Amniotic epithelial cell (primary cell): ENCODE measurements around the gene SPTB.

Source experiments
- DNase-seq: peaks from one replicate; pipeline ENCODE4 v3.0.0-alpha.2; 2010; ENCODE audit warnings: low read depth

Gene SPTB

DNA sequence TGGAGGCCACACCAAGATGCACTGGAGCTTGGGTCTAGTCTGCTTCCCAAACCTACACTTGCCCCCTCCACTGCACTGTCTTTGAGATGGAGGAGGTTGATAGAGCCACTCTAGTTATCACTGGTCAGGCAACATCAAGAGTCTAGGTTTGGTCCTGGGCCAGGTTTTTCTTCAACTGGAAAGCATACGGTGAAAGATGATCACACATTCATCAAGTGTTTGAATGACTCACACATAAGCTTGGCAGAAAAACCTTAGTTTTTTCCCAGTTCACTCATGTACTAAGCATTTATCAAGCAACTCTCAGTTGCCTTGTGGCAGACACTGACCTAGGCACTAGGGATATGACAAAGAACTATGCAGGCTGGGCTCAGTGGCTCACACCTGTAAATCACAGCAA lies 91.0 kb downstream of the SPTB start:
- peak; percentile 96 for DNase-seq

DNA sequence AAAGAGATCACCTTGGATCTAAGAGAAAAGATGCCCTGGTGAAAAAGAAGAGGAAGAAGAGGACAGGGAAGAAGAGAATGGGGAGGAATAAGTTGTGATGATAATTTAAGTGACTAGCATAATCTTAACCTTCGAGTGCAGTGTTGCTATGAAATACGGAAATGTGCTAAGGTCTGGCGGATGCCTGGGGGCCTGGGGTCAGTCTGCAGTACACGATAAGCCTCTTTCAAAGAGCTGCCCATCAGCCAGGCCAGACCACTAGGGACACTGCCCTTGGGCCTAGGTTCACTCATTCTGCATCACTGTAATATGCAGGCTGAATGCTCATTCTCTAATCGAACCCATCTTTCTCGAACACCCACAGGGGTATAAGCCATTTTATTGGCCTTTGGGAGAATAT lies 92.1 kb downstream of the SPTB start:
- DNase-seq: no peak

DNA sequence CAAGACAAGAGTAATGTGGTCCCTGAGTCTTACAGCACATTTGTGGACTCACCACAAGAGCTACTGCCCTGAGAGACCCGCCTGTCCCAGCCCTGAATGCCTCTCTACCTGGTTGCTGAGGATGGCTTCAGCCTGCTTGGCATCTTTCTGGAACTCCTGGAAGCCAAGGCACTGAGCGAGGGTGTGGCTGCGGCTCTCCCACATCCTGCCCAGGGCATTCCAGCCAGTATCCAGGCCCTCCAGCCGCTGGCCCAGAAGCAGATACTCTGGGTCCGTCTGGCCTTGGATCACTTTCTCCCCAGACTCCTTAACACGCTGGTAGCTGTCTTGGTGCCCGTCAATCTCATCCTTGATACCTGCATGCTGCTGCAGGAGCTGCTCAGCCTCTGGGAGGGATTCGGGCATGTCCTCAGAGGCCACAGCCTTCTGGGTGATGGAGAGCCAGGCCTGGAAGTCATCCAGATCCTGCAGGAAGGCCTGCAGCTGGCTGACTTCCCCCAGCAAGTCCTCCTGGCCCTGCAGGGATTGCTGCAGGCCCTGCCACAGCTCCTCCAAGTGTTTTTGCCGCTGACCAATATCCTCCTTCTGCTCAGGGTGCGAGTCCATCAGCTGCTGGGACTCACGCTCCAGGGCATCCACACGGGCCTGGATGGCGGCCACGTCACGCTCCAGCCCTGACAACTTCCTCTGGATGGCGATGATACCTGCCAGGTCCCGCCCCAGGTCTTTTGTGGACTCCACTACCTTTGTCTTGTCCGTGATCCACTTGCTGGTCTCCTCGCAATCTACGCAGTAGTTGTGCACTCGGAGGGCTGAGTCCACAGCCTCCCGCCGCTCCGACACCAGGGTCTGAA lies 93.2 kb downstream of the SPTB start:
- DNase-seq: no peak

DNA sequence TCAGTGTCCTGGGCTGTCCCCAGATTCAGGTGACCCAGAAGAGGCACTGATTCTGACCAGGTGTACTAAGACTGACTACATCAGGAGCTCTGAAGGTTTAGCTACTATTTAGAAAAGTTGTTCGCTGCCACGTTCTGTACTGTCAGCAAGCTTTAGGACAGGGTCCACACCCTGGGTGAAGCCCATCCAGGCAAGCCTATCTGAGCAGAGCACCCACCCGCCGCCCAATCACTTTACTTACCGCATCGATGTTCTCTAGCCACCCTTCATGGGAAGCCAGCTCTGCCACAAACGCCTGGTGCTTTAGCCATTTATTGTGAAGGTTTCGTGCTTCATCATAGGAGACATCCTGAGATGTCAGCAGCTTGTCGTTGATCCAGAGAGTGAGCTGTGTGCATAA lies 95.7 kb downstream of the SPTB start:
- no peak for DNase-seq

DNA sequence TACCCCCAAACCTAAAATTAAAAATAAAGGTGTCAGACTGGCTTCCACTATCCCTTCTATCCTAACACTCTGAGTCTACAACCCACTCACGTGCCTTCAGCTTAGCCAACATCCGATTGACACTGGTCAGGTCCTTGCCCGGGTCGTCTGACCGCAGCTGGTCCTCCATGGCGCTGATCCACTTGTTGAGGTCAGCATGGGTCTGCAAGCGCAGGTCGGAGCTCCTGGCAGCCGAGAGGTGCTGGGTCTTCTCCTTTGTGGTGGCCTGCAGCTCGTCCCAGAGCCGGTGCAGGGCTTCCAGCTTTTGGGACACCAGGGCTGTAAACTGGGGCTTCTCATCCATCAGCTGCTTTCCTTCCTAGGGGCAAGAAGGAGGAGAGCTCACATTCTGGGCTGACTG lies 97.5 kb downstream of the SPTB start:
- no peak for DNase-seq

DNA sequence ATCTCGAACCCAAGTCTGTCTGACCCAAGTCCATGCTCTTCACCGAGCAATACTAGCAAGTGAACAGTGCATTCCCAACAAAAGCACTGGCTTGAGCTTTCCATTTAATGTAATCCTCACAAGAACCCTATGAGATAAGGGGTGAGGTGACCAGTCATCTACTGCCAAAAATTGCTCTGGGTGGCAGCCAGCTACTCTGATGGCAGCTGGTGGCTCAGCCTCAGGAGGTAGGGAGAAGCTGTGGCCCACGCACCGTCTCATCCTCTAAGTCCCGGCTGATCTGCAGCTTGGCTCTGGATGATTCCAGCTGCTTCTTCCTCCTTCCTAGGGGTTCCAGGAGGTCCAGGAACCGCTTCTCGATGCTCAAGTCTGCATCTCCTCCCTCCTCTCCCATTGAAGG lies 100.2 kb downstream of the SPTB start:
- no peak for DNase-seq

DNA sequence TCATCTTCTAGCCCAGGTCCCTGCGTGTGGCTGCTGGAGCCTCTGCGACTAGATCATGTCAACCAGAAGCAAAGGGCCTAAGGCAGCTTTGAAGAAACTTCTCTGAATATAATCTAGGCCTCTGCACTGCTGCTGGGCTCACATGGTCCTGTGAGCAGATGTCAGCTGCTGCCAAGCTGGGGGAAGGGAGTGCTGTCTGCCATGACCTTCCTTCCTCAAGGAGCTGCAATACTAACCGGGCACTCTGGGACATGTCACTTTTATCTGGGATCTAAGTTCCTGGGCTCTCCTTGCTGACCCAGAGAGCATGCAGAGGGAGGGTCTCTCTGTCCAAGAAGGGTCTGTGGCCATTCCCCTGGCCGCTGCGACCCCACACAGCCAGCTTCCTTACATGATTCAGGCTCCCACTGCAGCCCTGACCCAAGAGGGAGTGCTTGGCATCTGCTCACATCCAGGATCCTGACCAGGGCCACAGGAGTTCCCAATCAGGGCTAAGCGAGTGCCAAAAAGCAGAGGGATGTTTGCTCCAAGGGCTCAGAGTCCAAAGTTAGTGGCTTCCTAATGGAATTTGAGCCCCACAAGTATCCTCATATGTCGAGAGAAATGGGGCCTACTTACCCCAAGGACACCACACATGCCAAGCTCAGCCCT lies 101.5 kb downstream of the SPTB start:
- no peak for DNase-seq

DNA sequence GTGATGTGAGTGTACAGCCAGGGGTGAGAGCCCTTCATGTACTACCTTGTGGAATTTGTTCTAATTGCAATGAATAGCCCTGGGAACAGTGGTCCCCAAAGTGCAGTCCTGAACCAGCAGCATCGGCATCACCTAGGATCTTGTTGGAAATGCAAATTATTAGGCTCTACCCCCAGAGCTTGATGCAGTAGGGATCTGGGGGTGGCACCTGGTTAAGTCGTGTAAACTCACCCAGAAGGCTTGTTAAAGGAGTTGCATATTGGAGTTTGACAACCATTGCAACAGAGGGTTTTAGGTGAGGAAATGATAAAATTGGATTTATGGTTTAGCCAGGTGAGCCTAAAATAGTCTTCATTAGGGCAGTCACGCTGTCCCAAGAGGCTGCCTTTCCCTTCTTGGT lies 102.2 kb downstream of the SPTB start:
- no peak for DNase-seq

DNA sequence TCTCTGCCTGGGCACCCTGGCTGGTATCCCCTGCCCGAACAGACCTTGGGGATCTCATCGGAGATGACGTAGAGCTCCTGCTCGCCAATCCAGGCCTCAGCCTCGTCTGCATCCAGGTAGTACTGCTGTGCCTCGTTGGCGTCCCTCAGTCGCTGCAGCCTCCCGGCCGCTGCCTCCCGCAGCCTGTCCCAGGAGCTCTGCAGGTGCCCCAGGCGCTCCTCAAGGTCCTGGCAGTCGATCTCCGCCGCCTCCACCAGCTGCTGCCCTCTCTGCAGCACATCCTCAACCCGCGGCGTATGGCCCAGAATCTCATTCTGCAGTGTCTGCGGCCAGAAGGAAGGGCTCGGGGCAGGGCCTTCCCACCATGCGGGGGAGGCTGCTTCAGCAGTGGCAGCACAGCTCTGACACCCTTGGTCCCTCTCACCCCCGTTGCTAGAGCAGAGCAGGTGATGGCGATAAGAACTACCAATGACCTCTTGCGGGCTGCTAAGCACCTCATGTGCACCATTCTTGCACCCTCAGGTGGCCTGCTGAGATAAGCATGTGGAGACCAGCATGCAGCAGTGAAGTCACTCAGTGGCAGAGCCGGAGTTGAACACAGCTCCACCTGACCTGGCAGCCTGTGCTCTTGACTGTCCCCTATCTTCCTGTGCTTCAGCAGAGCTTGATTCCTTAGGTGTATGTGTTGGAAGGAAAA lies 104.5 kb downstream of the SPTB start:
- DNase-seq: no peak

DNA sequence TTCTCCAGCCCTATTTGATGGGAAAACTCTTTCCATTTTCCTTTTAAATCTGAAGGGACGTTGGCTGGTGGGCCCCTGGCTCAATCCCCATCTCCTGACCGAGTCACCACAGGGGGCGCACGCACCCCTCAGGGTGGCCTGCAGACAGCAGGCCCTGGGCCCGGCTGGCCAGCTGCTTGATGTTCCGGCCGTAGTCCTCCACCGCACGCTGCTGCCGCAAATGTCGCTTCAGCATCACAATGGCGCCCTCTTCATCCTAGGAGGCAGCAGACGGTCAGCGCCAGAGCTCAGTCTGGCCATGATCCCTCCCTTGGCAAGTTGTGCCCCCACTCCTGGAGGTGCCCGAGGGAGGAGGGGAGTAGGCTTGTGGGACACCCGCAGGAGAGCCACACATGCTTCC lies 105.4 kb downstream of the SPTB start:
- no peak for DNase-seq

DNA sequence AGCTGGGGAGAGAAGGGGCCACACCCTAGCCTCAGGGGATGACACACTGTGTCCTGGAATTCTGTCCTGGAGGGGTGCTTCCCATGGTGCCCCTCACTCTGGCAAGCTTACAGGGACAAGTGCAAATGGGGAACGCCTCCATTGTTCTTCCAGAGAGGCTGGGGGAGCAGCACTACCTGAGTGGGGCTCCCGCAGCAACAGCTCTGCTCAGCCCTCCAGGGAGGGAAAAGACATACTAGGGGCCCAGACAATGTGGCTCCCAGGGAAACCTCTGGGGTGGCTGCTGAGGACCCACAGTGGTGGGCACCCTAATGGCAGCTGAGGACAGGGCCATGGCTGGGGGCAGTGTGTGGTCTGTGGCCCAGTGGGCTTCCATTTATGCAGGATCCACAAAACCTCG lies 106.1 kb downstream of the SPTB start:
- DNase-seq: no peak

DNA sequence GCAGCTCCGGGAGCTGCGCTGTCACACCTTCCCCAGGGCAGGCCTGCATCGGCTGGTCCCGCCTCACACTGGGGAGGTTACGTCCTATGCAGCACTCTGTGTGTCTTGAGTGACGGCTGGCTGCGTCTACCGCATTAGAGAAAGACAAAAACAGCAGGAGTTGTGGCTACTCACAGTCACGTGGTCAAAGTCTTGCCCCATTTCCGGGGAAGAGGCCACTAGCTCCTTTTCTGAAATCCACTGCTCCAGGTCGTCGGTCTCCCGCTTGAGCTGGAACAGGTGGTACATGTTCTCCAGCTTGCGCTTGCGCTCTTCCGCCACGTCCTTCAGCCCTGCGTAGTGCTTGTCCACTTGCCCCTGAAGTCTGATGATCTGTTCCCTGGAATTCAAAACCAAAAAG lies 106.7 kb downstream of the SPTB start:
- no peak for DNase-seq

DNA sequence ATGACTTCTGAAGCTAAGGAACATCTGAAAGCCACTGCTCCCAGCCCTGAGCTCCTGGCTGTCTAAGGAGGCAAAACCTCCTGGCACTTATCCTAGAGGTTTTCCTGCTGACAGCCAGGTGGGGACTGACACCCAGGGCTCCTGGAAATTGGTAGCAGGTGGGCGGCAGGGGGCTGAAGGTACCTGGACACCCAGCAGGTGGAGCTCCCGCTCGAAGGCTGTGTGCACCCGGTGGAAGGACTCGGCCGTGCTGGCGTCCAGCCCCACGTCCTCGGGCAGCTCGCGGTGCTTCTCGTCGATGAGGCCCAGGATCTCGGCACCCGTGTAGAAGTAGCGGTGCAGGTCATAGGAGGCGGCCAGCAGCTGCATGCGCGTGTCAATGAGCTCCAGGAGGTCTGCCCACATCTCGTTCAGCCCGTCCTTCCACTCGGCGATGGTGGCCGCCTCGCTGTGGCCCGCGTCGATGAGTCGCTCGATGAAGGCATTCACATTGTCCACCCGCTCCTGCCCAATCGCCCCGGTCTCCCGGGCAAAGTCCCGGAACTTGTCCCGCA lies 107.2 kb downstream of the SPTB start:
- no peak for DNase-seq

DNA sequence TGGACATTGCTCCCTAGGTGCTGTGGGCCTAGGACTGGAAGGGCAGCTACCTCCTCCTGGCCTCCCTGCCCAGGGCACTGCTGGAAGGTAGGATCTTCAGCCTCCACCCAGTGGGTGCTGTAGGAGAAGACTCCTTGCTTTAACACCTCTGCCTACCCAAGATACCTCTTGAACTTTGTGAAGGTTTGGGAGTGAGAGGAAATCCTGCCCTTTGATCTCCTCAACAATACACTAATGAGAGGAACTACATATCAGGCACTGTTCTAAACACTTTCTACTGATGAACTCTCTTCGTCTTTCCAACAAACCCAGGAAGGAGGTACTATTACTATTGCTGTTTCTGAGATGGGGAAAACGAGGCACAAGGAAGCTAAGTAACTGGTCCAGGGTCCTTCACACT lies 108.5 kb downstream of the SPTB start:
- DNase-seq: no peak

DNA sequence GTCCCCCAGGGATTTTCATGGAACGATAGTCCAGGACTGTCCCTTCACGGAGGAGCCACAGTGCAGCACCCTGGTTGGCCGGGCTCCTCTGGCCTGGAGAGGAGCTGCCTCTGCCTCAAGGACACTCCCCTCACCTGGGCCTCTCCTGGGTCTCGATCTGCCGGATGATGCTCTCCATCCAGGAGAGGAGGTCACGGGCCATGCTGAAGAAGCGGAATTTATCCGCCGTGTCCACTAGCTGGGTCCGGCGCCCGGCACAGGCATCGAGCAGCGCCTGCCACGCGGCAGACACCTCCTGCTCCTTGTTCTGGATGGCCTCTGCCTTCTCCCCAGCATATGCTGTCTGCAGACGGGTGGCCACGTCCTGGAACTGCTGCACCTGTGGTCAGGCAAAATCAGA lies 109.0 kb downstream of the SPTB start:
- DNase-seq: no peak

DNA sequence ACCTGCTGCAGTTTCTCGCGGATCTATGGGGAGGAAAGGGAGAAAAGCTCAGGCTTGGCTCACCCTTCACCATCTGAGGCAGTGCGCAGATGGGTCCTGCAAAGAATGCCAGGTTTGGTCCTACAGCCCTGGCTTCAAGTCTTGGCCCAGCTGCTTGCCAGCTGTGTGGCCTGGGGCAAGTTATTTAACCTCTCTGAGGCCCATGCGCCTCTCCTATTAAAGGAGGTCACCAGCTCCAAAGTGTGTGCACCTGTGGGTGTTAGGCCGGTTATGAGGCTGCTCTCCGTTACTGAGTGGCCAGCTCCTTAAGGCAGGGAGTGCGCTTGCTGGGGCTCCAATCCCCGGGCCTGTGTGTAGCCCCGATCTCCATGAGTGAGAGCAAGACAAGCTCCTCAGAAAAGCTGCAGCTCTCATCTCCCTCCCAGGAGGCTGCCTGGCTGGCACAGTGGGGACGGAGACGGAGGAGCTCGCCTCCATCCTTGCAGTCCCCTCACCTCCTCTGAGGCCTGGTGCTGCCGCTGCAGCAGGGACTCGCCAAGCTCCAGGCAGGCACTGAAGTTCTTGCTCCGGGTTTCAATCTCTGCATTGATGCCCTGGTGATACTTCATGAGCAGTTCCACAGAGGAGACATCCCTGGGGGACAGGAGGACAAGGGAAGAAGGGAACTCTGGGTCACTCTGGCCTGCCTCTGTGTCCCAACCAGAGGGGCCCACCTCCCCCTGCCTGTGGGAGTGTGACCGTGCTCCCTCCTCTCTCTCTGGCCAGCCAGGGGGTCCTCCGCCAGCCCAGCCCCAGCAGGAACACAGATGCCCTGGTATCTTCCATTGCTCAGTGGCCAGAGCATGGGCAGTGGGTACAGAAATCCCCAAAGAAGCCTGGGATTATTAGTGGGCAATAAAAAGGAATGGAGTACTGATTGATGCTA lies 110.3 kb downstream of the SPTB start:
- DNase-seq: no peak

DNA sequence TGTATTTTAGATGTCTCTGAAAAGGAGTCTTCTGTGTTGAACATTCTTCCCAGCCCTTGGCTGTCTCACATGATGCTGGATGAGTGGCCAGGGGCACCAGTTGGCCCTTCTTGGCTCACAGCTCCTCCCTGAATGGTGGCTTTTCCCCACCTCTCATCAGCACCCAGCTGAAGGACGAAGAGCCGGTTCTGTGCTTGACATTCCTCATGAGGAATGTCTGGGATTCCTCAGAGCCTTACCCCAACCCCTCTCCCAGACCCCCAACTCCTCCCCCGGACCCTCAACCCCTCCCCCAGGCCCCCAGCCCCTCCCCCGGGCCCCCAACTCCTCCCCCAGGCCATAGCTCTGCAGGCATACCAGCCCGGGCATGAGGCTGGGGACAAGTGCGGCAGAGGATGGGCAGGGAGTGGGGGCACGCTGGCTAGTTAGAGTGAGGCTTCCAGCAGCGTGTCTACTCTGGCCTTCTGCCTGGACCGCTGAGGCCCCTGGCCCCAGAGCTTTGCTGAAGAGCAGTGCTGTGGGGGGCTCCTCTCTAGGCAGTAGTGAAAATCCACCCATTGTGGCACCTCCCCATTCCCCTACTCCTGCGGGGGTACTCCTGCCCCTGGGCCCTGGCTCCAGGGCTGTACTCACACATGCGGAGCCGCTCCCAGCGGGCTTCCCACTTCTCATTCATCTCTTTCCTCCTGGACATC lies 111.2 kb downstream of the SPTB start:
- DNase-seq: no peak

DNA sequence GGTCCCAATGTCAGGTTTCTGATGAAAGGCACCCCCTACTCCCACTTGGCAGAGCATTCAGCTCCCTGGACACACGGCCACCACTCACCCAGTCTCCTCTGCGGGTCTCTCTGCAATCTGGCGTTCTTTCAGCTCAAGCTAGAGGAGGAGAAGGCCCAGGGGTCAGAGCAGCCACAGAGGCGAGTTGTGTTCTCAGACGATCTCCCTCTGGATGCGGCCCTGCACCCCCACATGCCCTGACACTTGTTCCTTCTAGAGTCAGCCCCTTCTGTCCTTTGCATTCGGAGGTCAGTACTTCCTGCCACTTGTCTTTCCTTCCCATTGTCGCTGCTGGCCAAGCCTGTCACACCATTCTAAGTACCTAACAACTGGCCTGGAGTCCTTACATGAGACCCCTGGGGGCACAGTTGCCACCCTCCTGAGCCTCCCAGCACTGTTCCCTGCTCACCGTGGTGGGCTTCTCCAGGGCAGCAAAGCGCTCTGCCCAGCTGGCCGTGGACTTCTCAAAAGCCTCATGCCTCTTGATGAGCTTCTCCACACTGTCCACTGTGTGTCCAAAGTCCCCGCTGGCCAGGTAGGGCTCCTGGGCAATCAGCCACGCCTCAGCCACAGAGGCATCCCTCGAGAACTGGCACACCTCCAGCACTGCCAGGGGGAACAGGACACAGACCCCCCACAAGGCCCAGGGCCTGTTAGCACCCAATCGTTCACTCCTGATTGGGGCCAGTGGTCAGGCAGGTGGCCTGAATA lies 112.3 kb downstream of the SPTB start:
- DNase-seq: no peak

DNA sequence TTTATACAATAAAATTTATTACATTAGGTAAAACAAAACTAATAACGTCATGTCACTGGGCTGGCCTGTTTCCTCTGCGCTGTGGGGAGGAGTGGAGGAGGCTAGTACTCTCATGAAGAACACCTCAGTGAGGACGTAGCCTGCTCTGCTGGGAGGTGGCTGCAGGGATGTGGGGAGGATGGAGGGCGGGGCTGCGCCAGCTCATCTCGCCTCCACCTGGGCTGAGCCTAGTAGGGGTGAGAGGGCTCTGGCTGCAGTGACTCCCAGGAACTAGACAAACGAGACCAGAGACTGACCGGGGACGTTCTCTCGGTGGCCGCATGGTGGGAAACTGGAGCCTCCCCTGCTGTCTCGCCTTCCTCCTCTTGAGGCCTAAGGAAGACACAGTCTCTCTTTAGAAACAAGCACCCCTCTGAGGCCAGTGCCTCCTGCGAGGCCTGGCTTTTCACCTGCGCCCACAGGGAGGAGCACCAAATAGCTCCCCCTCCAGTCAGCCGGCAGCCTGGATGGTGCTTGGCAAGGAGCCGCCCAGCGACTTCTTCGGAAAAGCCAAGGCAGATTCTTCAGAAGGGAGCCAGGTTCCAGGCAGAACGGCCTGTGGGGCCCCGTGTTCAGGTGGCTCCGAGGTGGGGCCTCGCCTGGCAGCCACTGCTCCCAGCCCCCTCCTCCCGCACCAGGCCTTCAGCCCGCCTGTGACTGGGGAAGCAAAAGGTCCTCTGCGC lies 113.1 kb downstream of the SPTB start:
- no peak for DNase-seq
